Subcutaneous abdominal adipose tissue (tissue), 5 donors: ENCODE results near the gene ANKRD33B.

Source experiments
- H3K27ac ChIP-seq: one replicate; pipeline ENCODE4 v1.7.0; 2013; ENCODE audit warnings: low read depth, mild to moderate bottlenecking, inconsistent platforms, low read length, moderate library complexity
- H3K27me3 ChIP-seq, 5 donors: one replicate each; pipeline ENCODE4 v1.7.0; 2013; ENCODE audit warnings: low read length in 5 of 5, inconsistent platforms in 1 of 5; ENCODE audit not compliant: control insufficient read depth in 5 of 5, insufficient read depth in 4 of 5
- H3K36me3 ChIP-seq, 5 donors: one replicate each; pipeline ENCODE4 v1.7.0; 2013; ENCODE audit warnings: low read length in 5 of 5; ENCODE audit not compliant: control insufficient read depth in 5 of 5, insufficient read depth in 5 of 5
- H3K4me1 ChIP-seq, 5 donors: one replicate each; pipeline ENCODE4 v1.7.0; 2013; ENCODE audit warnings: low read length in 5 of 5, mild to moderate bottlenecking in 3 of 5, moderate library complexity in 1 of 5; ENCODE audit not compliant: control insufficient read depth in 5 of 5, insufficient read depth in 5 of 5
- H3K4me3 ChIP-seq, 5 donors: one replicate each; pipeline ENCODE4 v1.7.0; 2013; ENCODE audit warnings: low read length in 5 of 5, low read depth in 1 of 5
- H3K9ac ChIP-seq, 5 donors: one replicate each; pipeline ENCODE4 v1.7.0; 2013; ENCODE audit warnings: low read length in 5 of 5, mild to moderate bottlenecking in 4 of 5, moderate library complexity in 3 of 5
- H3K9me3 ChIP-seq, 5 donors: one replicate each; pipeline ENCODE4 v1.7.0; 2013; ENCODE audit warnings: low read length in 5 of 5; ENCODE audit not compliant: control insufficient read depth in 5 of 5
- donor health status: healthy.
- donor health status: healthy.
- donor health status: healthy.
- donor health status: healthy.
- donor health status: healthy.

Gene ANKRD33B

DNA sequence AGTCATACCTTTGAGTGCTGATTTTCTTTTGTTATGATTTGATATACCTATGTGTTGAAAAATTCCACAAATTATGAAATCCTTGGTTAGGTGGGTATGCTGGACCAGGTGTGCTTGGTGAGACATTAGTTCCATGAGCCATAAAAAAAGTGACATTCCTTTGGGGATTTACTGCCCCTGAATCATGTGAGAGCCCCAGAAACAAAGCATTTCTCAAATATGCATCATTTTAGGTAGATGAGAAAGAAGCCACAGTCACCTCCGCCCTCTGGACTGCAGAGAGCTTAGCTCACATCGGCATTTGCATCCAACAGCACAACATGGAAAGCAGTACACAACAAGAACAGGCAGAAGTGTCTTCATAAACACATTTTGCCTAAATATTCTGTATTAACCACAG is 141.9 kb downstream of the ANKRD33B start:
- Histone ChIP-seq H3K4me3 (no peak overlapping the region), H3K9ac (no peak overlapping the region), H3K36me3 (peaks cover 0 to 14% (median 3%) of the 10 kb centered on the region in 5 donors), H3K27me3 (no peaks in the 10 kb centered on the region), H3K27ac (no peak overlapping the region), H3K4me1 (peaks cover 0 to 16% (median 5%) of the 10 kb centered on the region in 5 donors), H3K9me3 (no peaks in the 10 kb centered on the region)

DNA sequence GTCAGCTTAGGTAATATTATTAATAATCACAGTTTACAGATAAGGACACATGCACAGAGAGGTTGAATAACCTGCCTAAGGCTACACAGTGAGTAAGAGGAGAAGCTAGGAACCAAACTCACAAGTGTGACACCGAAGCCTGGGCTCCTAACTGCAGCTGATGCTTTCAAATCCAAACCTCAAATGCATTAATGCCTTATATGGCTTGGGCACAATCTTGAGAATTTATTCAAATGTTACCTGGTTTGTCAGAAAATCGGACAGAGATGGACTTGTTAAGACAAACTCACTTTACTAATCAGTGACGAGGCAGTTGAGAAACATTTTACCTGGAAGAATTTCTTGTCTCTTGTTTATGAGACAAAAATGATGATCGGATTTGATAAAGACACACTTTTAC is 142.5 kb downstream of the ANKRD33B start:
- Histone ChIP-seq H3K4me3 (no peak overlapping the region), H3K9me3 (no peaks in the 10 kb centered on the region), H3K9ac (no peak overlapping the region), H3K4me1 (peaks cover 0 to 16% (median 5%) of the 10 kb centered on the region in 5 donors), H3K27me3 (no peaks in the 10 kb centered on the region), H3K36me3 (peaks cover 0 to 14% (median 3%) of the 10 kb centered on the region in 5 donors), H3K27ac (no peak overlapping the region)
